GM12892 (cell line): ENCODE results near the gene DCUN1D1.

Experiments used
- POLR2A ChIP-seq: IDR thresholded peaks from 2 replicates; pipeline ENCODE4 v1.6.1; 2011; ENCODE audit warnings: low read depth, low read length, control low read depth
- POLR2AphosphoS5 ChIP-seq: IDR thresholded peaks from 2 replicates; pipeline ENCODE4 v1.6.1; 2011; ENCODE audit warnings: low read depth, low read length, control low read depth
- TAF1 ChIP-seq: IDR thresholded peaks from 2 replicates; pipeline ENCODE4 v1.6.1; 2011; ENCODE audit warnings: low read depth, mild to moderate bottlenecking, control low read depth, low read length, borderline replicate concordance

GRCh38 chr3:182947888-182948287 lies 32.5 kb downstream of the DCUN1D1 start:
- no peak for TF ChIP-seq TAF1
- no peak for TF ChIP-seq POLR2A
- TF ChIP-seq POLR2AphosphoS5 = no peak
